ENCODE measurements around the gene DMTF1. TPM values are rescaled to one million over a fixed set of nuclear protein-coding genes. Genes with fewer than 3 reads are reported as not detected.

DMTF1 gene
- total RNA-seq, 1 experiment from 2014 or later, result 58.3 TPM

GRCh38 chr7:87212498-87212897 is 60.2 kb downstream of the DMTF1 start:
- TF ChIP-seq CTCF (IDR thresholded peaks at IDR 0.05; ENCODE audit: unreplicated experiment), result no peak
- no peak for DNase-seq
- CTCF ChIA-PET, result no interaction called here
- BruUV-seq (replicated peaks), result no TSS peak
- intact Hi-C loops (cut with micrococcal nuclease; ENCODE audit: unreplicated experiment), result no loop called here
- Mint-ChIP-seq H3K9me3 (ENCODE audit: low read depth, unreplicated experiment) (peaks cover 6% of the 10 kb centered on the region), H3K27me3 (ENCODE audit: unreplicated experiment) (no peaks in the 10 kb centered on the region), H3K36me3 (ENCODE audit: insufficient read depth, unreplicated experiment) (no peaks in the 10 kb centered on the region), H3K4me1 (ENCODE audit: low read depth, unreplicated experiment) (peaks cover 9% of the 10 kb centered on the region), H3K4me3 (ENCODE audit: low read depth, unreplicated experiment) (no peak overlapping the region), H3K27ac (ENCODE audit: unreplicated experiment) (no peak overlapping the region)

- H3K27me3 Mint-ChIP-seq (ENCODE audit: unreplicated experiment), result no peaks in the 10 kb centered on the region
- CTCF ChIA-PET, result no interaction called here
- no peak for TF ChIP-seq CTCF (IDR thresholded peaks at IDR 0.05; ENCODE audit: unreplicated experiment)
- BruUV-seq (replicated peaks), result no TSS peak
- no peaks in the 10 kb centered on the region for H3K36me3 Mint-ChIP-seq (ENCODE audit: insufficient read depth, unreplicated experiment)
- DNase-seq, result no peak
- intact Hi-C loops (cut with micrococcal nuclease; ENCODE audit: unreplicated experiment), result no loop called here
- peaks cover 6% of the 10 kb centered on the region for H3K9me3 Mint-ChIP-seq (ENCODE audit: low read depth, unreplicated experiment)
- no peak overlapping the region for H3K4me3 Mint-ChIP-seq (ENCODE audit: low read depth, unreplicated experiment)
- peaks cover 9% of the 10 kb centered on the region for H3K4me1 Mint-ChIP-seq (ENCODE audit: low read depth, unreplicated experiment)
- H3K27ac Mint-ChIP-seq (ENCODE audit: unreplicated experiment), result no peak overlapping the region
Observed at GRCh38 chr7:87213252-87213651, 61.0 kb downstream of the DMTF1 start.

- no peaks in the 10 kb centered on the region for H3K27me3 Mint-ChIP-seq (ENCODE audit: unreplicated experiment)
- no TSS peak for BruUV-seq (replicated peaks)
- H3K36me3 Mint-ChIP-seq (ENCODE audit: insufficient read depth, unreplicated experiment), result peaks cover 3% of the 10 kb centered on the region
- no peak overlapping the region for H3K4me3 Mint-ChIP-seq (ENCODE audit: low read depth, unreplicated experiment)
- H3K9me3 Mint-ChIP-seq (ENCODE audit: low read depth, unreplicated experiment), result peaks cover 6% of the 10 kb centered on the region
- intact Hi-C loops (cut with micrococcal nuclease; ENCODE audit: unreplicated experiment), result no loop called here
- no peak overlapping the region for H3K27ac Mint-ChIP-seq (ENCODE audit: unreplicated experiment)
- no peak for DNase-seq
- H3K4me1 Mint-ChIP-seq (ENCODE audit: low read depth, unreplicated experiment), result peaks cover 9% of the 10 kb centered on the region
- CTCF ChIA-PET, result no interaction called here
- no peak for TF ChIP-seq CTCF (IDR thresholded peaks at IDR 0.05; ENCODE audit: unreplicated experiment)
Observed at GRCh38 chr7:87213811-87214210, 61.6 kb downstream of the DMTF1 start.

- Mint-ChIP-seq H3K27ac (ENCODE audit: unreplicated experiment) (no peak overlapping the region), H3K4me3 (ENCODE audit: low read depth, unreplicated experiment) (no peak overlapping the region), H3K4me1 (ENCODE audit: low read depth, unreplicated experiment) (no peaks in the 10 kb centered on the region), H3K27me3 (ENCODE audit: unreplicated experiment) (no peaks in the 10 kb centered on the region), H3K36me3 (ENCODE audit: insufficient read depth, unreplicated experiment) (peaks cover 15% of the 10 kb centered on the region), H3K9me3 (ENCODE audit: low read depth, unreplicated experiment) (no peaks in the 10 kb centered on the region)
- BruUV-seq (replicated peaks), result no TSS peak
- intact Hi-C loops (cut with micrococcal nuclease; ENCODE audit: unreplicated experiment), result no loop called here
- no peak for TF ChIP-seq CTCF (IDR thresholded peaks at IDR 0.05; ENCODE audit: unreplicated experiment)
- DNase-seq, result no peak
- CTCF ChIA-PET, result no interaction called here
Observed at GRCh38 chr7:87215046-87215445, 62.8 kb downstream of the DMTF1 start.
